HG03558 (cell line): ENCODE data around the gene SP5.
"Not testable (repeated sequence)": the region's sequence is repeated elsewhere in the genome, so short reads cannot be mapped to it uniquely, and the experiment has no call there.

Experiments used
- ATAC-seq: cut with Tn5 transposase; IDR thresholded peaks from one replicate; pipeline ENCODE4 v1.9.1; 2021; ENCODE audit warnings: moderate number of reproducible peaks; ENCODE audit not compliant: unreplicated experiment; ENCODE audit errors: extremely low read depth

Gene SP5

GRCh38 chr2:170710609-170710979, 4.5 kb upstream of the SP5 start:
- ATAC-seq, result no peak

GRCh38 chr2:170711196-170711773, 3.9 kb upstream of the SP5 start:
- ATAC-seq, result no peak

- ATAC-seq, result no peak
Observed at GRCh38 chr2:170711774-170712652, 3.1 kb upstream of the SP5 start.

GRCh38 chr2:170712653-170713542, 2.2 kb upstream of the SP5 start:
- ATAC-seq, result no peak

- ATAC-seq, result no peak
Observed at GRCh38 chr2:170713543-170714380, 1.4 kb upstream of the SP5 start.

DNA sequence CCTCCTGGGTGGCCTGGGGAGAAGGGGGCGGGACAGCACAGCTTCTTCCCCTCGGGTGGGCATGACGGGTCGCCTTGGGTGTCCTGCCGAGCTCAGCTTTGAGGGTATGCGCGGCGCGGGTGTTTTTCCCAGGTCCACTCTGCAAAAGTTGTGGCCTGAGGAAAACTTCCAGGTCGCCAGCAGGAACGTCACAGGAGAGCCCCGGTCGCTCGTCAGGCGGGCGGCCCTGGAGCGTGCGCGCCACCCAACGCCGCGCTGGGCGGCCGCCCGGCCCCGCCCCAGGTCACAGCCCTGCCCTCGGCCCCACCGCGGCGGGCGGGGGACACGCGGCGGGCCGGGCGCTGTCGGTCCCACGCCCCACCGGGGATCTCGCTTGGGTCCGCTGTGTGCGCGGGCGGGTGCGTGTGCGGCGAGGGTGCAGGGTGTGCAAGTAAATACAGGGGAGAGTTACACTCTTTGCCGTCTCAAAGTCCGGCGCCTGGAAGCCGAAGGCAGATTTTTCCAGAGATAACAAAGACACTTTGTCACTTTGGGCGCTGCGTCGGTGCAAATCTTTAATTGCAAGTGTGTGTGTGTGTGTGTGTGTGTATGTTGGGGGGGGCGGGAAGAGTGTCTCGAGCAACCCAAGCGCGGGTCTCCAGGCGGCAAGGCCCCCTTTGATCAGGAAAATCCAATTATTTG, 616 bp upstream of the SP5 start:
- no peak for ATAC-seq

DNA sequence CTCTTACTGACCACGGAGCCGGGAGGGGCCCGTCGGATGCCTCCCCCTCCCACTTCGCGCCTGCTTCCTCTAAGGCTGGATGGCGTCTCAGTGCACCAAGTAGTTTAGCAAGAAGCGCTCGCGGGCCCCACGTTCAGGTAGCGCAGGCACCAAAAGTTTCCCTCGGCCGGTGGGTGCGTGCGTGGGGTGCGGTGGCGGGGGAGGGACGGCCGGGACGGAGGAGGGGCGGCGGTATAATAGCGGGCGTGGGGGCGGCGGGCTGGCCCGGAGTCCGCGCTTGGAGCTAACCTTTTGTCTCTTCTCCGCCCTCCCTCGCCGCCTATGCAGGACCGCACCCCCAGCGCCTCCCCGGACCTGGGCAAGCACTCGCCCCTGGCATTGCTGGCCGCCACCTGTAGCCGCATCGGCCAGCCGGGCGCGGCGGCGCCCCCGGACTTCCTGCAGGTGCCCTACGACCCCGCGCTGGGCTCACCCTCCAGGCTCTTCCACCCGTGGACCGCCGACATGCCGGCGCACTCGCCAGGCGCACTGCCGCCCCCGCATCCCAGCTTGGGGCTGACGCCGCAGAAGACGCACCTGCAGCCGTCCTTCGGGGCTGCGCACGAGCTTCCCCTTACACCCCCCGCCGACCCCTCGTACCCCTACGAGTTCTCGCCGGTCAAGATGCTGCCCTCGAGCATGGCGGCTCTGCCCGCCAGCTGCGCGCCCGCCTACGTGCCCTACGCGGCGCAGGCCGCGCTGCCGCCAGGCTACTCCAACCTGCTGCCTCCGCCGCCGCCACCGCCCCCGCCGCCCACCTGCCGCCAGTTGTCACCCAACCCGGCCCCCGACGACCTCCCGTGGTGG, 1.0 kb downstream of the SP5 start:
- no peak for ATAC-seq

- ATAC-seq, result no peak
Observed at GRCh38 chr2:170716851-170717598, 1.9 kb downstream of the SP5 start.

GRCh38 chr2:170717599-170717963, 2.4 kb downstream of the SP5 start:
- ATAC-seq, result no peak

DNA sequence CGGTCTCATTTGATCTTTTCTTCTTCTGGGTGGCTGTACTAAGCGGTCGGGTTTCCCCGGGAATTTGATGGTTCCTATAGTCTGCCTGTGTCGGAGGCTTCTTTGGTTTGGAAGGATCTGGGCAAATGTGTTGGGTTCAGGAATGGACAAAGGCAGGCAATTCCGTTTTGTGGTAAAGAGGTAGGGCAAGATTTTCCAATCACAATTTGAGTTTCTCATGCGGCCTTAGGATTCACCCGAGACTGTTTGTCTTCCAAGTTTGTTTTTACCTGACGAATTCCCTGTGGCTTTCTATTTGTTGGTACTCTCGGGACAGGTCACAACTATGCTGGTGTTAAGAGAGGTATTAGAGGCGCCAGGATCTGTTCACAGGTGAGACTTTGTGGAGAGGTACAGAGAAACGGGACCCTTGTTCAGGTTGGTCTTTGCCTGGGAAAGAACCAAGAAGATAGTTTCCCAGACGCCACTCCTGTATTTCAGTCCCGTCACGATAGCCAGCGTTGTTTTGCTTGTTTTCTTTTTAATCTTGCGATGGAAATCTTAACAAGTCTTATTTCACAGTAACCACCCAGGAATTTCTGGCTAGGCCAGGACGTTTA, 3.0 kb downstream of the SP5 start:
- no peak for ATAC-seq

DNA sequence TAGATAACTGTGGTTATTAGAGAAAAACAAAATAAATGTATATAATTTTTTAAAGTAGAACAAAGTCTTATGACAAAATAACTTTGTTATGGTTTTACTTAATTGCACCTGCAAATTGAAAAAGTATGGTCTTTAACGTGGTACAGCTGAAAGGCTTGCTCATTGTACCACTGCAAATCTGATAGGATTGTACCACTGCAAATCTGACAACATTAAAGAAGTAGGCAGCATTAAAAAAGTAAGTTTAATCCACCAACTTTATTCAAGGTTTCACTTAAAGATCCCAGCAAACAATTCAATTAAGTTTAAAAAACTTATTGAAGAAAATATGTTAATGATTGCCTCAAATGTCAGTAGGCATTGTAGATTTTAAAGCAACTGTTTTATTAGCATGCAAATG, 4.7 kb downstream of the SP5 start:
- no peak for ATAC-seq

- no peak for ATAC-seq
Observed at GRCh38 chr2:170721678-170722077, 6.5 kb downstream of the SP5 start.

DNA sequence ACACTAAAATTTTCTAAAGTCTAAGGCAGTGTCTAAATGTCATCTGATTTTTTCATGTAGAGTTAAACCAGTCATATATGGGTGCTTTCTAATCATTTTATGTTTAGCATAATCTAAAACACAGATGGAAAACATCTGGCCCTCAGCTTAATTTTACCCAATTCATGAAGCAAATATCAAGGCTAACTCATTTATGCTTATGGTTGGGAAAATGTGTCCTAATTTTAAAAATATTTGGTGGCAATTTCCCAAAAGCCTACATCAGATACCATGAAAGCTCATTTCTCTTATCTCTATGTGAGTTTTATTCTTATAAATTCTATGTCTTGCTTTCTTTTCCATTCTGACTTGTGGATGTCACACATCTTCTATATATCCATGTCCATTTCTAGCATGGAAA, 7.2 kb downstream of the SP5 start:
- ATAC-seq, result no peak

DNA sequence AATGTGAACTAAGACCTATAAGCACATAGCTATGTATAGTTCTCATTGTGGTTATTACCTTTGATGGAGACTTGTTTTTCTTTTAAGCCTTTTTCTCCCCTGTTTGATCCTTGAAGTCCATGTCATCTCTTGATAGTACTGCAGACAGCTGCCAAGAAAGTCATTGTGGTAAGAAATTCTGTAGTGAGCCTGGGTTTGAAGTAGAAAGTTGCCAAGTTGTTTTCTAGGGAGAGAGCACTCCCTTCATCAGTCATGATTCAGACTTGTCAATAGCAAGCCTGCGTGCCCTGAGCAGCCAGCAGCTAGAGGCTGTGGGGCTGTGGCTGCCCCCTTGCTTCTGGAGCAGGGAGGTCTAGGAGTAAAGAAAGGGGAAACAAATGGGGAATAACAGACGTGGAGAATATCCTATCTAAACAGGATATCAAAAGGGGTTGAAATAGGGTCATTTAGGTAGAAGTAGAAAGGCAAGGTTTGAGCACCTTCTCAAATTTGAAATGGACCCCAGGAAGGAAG, 8.4 kb downstream of the SP5 start:
- ATAC-seq, result no peak

DNA sequence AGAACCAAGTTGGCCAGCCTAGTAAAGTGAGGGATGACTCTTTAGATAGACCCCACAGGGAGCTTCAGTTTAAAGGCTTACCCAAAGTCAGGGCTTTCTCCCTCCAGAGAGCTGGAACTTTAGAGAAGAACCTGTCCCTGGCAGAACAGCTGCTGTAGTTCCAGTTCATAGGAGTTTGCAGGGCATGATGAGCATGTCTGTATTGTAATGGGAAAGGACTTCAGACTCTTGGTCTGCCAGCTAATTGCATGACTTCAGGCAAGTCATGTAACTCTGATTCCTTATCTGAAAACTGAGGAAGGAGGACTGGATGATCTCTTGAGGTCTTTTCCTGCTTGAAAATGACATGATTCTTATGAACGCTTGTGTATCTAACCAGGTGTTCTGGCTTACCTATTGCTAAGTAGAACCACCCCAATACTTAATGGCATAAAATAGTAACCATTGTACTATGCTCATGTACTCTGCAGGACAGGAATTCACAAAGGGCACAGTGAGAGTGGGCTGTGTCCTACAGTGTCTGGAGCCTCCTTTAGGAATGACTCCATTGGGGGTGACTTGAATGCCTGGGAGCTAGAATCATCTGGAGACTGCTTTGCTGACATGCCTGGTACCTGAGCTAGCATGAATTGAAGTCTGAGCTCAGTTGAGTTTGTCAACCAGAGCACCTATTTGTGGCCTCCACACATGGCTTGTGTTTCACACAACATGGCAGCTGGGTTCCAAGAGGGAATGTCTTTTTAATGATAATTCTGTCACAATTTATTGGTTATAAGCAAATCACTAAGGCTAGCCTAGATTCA, 18.9 kb downstream of the SP5 start:
- no peak for ATAC-seq

DNA sequence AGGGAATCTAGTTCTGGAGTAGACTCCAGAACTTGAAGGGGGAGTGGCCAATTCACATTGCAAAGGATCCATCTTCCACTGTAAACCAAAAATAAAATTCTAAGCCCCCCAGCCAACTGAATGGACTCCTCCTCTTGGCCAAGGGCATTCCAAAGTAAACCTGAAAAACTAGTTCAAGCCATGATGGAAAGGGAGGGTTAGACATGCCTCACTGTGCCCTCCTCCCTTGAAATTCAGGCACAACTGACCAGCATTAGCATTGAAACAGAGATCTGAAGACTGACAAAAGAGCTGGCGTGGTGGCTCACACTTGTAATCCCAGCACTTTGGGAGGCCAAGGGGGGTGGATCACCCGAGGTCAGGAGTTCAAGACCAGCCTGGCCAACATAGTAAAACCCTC, 19.5 kb downstream of the SP5 start:
- ATAC-seq, result not testable (repeated sequence)

- ATAC-seq, result no peak
Observed at GRCh38 chr2:170736628-170737027, 21.5 kb downstream of the SP5 start.
